ENCODE data around the gene ST6GALNAC2. TPM values are rescaled to one million over a fixed set of nuclear protein-coding genes. Genes with fewer than 3 reads are reported as not detected.
"Not testable (repeated sequence)": the region's sequence is repeated elsewhere in the genome, so short reads cannot be mapped to it uniquely, and the experiment has no call there.

The ST6GALNAC2 gene
- total RNA-seq, 4 donors from 2014 or later: 1.4 to 4.4 (median 1.6) TPM; not detected in 1

DNA sequence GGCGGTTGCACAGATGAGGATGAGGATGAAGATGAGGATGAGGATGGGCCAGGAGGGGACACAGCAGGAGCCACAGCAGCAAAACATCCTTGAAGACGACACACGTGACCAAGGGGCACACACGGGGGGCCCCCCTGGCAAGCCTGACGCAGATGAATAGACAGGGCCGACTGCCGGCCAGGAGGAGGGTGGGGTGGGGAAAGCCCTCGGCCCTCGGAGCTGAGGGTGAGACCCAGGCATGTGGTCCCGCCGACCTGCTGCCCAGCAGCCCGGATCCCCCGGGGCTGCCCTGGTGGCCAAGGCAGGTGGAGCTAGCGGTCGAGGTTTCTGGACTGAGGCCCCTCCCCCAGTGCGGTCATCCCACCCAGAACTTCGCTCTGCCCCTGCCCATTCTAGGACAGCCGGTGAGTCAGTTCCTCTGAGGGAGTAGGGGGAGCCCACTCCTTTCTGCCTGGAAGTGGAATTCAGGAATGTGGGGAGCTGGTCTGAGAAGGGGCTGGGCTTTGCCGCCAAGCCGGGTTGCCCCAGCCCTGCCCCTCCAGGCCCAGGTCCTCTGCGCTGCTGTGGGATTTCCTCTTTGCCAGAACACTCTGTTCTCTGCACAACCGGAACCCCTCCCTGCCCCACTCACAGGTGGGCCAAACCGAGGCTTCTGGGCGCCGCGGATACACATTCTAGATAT lies 58.1 kb downstream of the ST6GALNAC2 start:
- Histone ChIP-seq H3K4me1 (peaks cover 19 to 71% (median 48%) of the 10 kb centered on the region in 4 donors), H3K36me3 (no peaks in the 10 kb centered on the region), H3K27me3 (peaks cover 4% of the 10 kb centered on the region), H3K4me3 (peak overlapping the region in 1 of 4 donors; percentile 13), H3K27ac (peak overlapping the region; percentile 76 to 86 (median 83)), H3K9me3 (no peaks in the 10 kb centered on the region)
- DNase-seq: peak; percentile 77
- in situ Hi-C loops (cut with MboI; ENCODE audit: low pct_ligation_motif_present in 1 of 4, low pct_unique_long_range_greater_than_20kb in 1 of 4, low sequenced_read_pairs in 3 of 4) (loop anchor here in 2 of 4 donors (10.0 to 25.0 kb wide), 2 partner anchors 97 to 185 kb away; partner anchors contain the start of gene MXRA7 (in 1 of the 2)), intact Hi-C loops (cut with DNase I; ENCODE audit: low total_unique reads) (no loop called here)
- TF ChIP-seq EP300 (IDR thresholded peaks at IDR 0.05; ENCODE audit: low read depth) (peak; percentile 28), POLR2AphosphoS5 (IDR thresholded peaks at IDR 0.05) (peak; percentile 21 to 41 (median 28)), POLR2A (IDR thresholded peaks at IDR 0.05) (peak; percentile 27)
- TF ChIP-seq, protein P1, sequence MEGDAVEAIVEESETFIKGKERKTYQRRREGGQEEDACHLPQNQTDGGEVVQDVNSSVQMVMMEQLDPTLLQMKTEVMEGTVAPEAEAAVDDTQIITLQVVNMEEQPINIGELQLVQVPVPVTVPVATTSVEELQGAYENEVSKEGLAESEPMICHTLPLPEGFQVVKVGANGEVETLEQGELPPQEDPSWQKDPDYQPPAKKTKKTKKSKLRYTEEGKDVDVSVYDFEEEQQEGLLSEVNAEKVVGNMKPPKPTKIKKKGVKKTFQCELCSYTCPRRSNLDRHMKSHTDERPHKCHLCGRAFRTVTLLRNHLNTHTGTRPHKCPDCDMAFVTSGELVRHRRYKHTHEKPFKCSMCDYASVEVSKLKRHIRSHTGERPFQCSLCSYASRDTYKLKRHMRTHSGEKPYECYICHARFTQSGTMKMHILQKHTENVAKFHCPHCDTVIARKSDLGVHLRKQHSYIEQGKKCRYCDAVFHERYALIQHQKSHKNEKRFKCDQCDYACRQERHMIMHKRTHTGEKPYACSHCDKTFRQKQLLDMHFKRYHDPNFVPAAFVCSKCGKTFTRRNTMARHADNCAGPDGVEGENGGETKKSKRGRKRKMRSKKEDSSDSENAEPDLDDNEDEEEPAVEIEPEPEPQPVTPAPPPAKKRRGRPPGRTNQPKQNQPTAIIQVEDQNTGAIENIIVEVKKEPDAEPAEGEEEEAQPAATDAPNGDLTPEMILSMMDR (IDR thresholded peaks at IDR 0.05): peak in 2 of 5 experiments; percentile 25 to 29
- 41 to 50% methylated on average over 15 to 26 of the region's 26 CpGs for WGBS, 2 donors (ENCODE audit: low coverage in 1 of 2)

DNA sequence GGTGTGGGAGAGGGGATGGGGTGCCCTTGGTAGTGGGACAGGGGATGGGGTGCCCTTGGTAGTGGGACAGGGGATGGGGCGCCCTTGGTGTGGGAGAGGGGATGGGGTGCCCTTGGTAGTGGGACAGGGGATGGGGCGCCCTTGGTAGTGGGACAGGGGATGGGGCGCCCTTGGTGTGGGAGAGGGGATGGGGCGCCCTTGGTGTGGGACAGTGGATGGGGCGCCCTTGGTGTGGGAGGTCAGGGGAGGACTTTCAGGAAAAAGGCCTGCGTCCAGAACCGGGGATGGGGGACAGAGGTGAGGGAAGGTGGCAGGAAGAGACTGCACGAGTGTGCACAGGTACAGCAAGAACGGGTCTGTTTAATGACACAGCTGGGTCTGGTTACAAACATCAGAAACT lies 58.6 kb downstream of the ST6GALNAC2 start:
- WGBS, 2 donors (ENCODE audit: low coverage in 1 of 2): 44 to 77% methylated on average over 6 to 9 of the region's 9 CpGs
- in situ Hi-C loops (cut with MboI; ENCODE audit: low pct_ligation_motif_present in 1 of 4, low pct_unique_long_range_greater_than_20kb in 1 of 4, low sequenced_read_pairs in 3 of 4): loop anchor here in 2 of 4 donors (10.0 to 25.0 kb wide), 2 partner anchors 98 to 185 kb away; partner anchors contain the start of gene MXRA7 (in 1 of the 2)
- peaks cover 19 to 70% (median 48%) of the 10 kb centered on the region in 4 donors for H3K4me1 ChIP-seq

DNA sequence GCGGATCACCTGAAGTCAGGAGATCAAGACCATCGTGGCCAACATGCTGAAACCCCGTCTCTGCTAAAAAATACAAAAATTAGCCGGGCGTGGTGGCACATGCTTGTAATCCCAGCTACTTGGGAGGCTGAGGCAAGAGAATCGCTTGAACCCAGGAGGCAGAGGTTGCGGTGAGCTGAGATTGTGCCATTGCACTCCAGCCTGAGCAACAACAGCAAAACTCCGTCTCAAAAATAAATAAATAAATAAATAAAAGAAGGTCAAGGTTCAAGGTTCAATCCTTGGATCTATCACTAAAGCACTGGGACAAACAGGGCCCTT lies 60.2 kb downstream of the ST6GALNAC2 start:
- 68 to 80% methylated on average over 3 to 8 of the region's 8 CpGs for WGBS, 2 donors (ENCODE audit: low coverage in 1 of 2)
- not testable (repeated sequence) for DNase-seq, H3K4me3 ChIP-seq, H3K36me3 ChIP-seq, H3K9me3 ChIP-seq
- H3K4me1 ChIP-seq: peaks cover 19 to 58% (median 41%) of the 10 kb centered on the region in 4 donors
- intact Hi-C loops (cut with DNase I; ENCODE audit: low total_unique reads) (loop anchor here (2.0 kb wide), 1 partner anchor 99 kb away; no protein-coding TSS in a partner anchor), in situ Hi-C loops (cut with MboI; ENCODE audit: low pct_ligation_motif_present in 1 of 4, low pct_unique_long_range_greater_than_20kb in 1 of 4, low sequenced_read_pairs in 3 of 4) (loop anchor here in 2 of 4 donors (10.0 to 25.0 kb wide), 2 partner anchors 99 to 187 kb away; partner anchors contain the start of gene MXRA7 (in 1 of the 2))
- peaks cover 13% of the 10 kb centered on the region for H3K27me3 ChIP-seq
- H3K27ac ChIP-seq: peak overlapping the region in 1 of 4 donors; percentile 53

More for the DNA sequence above, 58.6 kb downstream of the ST6GALNAC2 start:
- intact Hi-C loops (cut with DNase I; ENCODE audit: low total_unique reads); H3K9me3 ChIP-seq; DNase-seq; H3K36me3 ChIP-seq; H3K4me3 ChIP-seq; H3K27me3 ChIP-seq: not testable (repeated sequence)
- peak overlapping the region; percentile 76 to 86 (median 83) for H3K27ac ChIP-seq

DNA sequence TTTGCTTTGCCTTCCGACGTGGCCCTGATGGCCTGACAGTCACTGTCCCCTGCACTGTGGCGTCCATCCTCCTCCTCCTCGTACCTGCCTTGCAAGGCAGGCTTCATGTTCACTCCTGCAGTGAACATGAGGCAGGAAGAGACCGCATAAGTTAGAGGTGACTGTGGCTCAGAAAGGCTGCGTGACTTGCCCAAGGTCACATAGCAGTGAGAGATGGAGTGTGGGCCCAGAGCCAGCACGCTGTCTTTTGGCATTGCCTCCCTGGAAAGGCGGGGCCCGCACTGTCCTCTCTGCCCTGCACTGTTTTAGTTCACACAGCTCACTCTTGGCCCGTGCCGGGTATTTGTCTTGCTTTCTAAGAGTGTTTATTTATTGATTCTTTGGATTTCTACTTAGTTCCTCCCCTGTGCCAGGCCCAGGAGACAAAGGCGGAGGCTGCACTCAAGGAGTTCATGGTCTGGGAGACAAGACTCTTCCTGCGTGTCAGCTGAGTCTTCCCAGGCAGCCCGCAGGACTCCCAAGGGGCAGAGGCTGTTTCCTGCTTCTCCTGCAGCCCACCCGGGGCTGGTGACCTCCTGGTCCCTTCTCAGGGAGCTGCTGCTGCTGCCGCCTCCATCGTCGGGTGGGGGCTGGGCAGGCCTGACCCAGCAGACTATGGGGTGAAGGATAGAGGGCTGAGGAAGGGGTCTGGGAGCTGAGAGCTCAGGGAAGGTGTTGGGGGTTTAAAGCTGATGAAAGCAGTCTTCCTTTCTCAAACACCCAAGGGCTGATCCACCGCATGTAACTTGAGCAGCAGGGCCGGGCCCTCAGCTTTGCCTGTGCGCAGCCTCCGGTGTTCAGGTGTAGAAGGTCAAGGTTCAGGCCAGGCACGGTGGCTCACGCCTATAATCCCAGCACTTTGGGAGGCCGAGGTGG lies 60.8 kb downstream of the ST6GALNAC2 start:
- Histone ChIP-seq H3K36me3 (no peaks in the 10 kb centered on the region), H3K4me3 (no peak overlapping the region), H3K27ac (peak overlapping the region in 3 of 4 donors; percentile 41 to 53 (median 53)), H3K4me1 (peaks cover 15 to 51% (median 34%) of the 10 kb centered on the region in 4 donors), H3K9me3 (no peaks in the 10 kb centered on the region), H3K27me3 (peaks cover 13% of the 10 kb centered on the region)
- in situ Hi-C loops (cut with MboI; ENCODE audit: low pct_ligation_motif_present in 1 of 4, low pct_unique_long_range_greater_than_20kb in 1 of 4, low sequenced_read_pairs in 3 of 4) (loop anchor here in 2 of 4 donors (10.0 to 25.0 kb wide), 2 partner anchors 100 to 187 kb away; partner anchors contain the start of gene MXRA7 (in 1 of the 2)), intact Hi-C loops (cut with DNase I; ENCODE audit: low total_unique reads) (loop anchor here (2.0 kb wide), 1 partner anchor 100 kb away; no protein-coding TSS in a partner anchor)
- WGBS, 2 donors (ENCODE audit: low coverage in 1 of 2): 37 to 50% methylated on average over 6 to 25 of the region's 25 CpGs
- DNase-seq: peak; percentile 43
- TF ChIP-seq, protein P1 (IDR thresholded peaks at IDR 0.05): no peak
